IPS DF 6.9 (cell line): ENCODE results near the gene ZNF540.

Experiments used
- DNase-seq: peaks from one replicate; pipeline ENCODE4 v3.0.0-alpha.2; 2013; ENCODE audit warnings: low read depth, low spot score
- H3K27ac ChIP-seq: one replicate; pipeline ENCODE4 v1.5.1; 2013; ENCODE audit warnings: low read length, control low read depth
- H3K27me3 ChIP-seq: 2 replicates; pipeline ENCODE4 v1.6.1; 2013; ENCODE audit warnings: mild to moderate bottlenecking, low read length; ENCODE audit not compliant: control insufficient read depth, insufficient read depth
- H3K36me3 ChIP-seq: 2 replicates; pipeline ENCODE4 v1.6.1; 2013; ENCODE audit warnings: low read length; ENCODE audit not compliant: control insufficient read depth, insufficient read depth
- H3K4me1 ChIP-seq: 2 replicates; pipeline ENCODE4 v1.6.1; 2013; ENCODE audit warnings: low read length; ENCODE audit not compliant: control insufficient read depth, insufficient read depth
- H3K4me3 ChIP-seq: 2 replicates; pipeline ENCODE4 v1.5.1; 2013; ENCODE audit warnings: mild to moderate bottlenecking, low read length
- H3K9me3 ChIP-seq: 2 replicates; pipeline ENCODE4 v1.6.1; 2013; ENCODE audit warnings: low read length, inconsistent platforms; ENCODE audit not compliant: control insufficient read depth, insufficient read depth
- WGBS: extraction: QIAGEN DNeasy Blood & Tissue Kit; methylation state at CpG from one replicate; pipeline ENCODE4 v1.1.7; 2013; ENCODE audit warnings: mixed read lengths, missing lambda C conversion rate; ENCODE audit not compliant: insufficient read length, insufficient coverage; 5-methylcytosine and 5-hydroxymethylcytosine counted together

The ZNF540 gene

GRCh38 chr19:37594304-37594981 lies at the start of gene ZNF540, which contains the start of gene ZNF571:
Gene ZNF540 (plus strand): TSS chr19:37594876. CDS start chr19:37598448, 3,572 bp downstream.
Gene ZNF571 (minus strand): TSS chr19:37594792. CDS start chr19:37586676, 8,116 bp downstream.
- peaks cover 3% of the 10 kb centered on the region; the same call in 1 of the 2 replicates for H3K4me1 ChIP-seq
- no peaks in the 10 kb centered on the region for H3K36me3 ChIP-seq
- WGBS = no CpG with 5 or more reads among the region's 53 CpGs
- no peaks in the 10 kb centered on the region for H3K27me3 ChIP-seq
- DNase-seq = peak; percentile 87
- H3K4me3 ChIP-seq = peak within 1 kb of the TSS; percentile 80; the same call in 1 of the 2 replicates
- no peak within 1 kb of the TSS for H3K27ac ChIP-seq
- no peaks in the 10 kb centered on the region for H3K9me3 ChIP-seq

DNA sequence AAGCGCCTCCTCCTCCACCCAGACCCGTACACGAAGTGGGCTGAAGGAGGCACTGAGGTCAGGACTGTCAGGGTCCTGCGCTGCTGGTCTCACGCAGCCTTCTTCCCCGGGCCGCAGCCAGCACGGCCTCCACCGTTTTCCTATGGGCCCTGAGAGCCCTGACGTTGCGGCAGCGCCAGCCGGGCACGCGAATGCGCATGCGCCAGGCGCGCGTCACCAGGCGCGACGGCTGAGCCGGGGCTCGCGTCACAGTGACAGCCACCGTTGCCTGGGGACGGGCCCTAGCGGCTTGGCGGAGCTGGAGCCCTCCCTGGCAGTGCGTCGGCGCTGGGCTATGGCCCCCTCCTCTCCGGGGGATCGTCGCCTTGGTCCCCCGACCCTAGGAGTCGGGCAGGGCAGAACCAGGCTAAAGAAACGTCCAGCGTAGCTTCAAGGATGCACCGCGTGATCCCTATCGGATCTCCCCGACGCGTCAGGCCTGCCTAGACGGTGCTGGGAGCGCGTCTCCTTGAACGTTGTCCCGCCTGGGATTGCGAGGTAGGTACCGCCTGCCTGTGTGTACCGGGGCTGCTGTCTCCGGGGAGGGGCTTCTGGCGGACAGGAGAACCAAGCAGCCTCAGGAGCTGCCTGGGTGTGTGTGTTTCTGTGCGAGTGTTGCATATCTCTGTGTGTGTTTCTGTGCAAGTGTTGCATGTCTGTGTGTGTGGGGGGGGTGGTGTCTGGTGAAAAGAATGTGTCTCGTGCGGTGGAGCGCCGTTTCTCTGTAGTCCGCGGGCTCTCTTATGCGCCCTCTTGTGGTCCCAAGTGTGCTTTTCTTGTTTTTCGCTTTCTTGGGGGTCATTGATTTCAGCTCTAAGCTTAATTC lies 43.3 kb upstream of the ZNF540 start:
- H3K27me3 ChIP-seq = no peaks in the 10 kb centered on the region
- DNase-seq = peak; percentile 13
- no peaks in the 10 kb centered on the region for H3K4me1 ChIP-seq
- no peaks in the 10 kb centered on the region; the same call in 1 of the 2 replicates for H3K36me3 ChIP-seq
- H3K27ac ChIP-seq = no peak overlapping the region
- H3K4me3 ChIP-seq = no peak overlapping the region
- WGBS = no CpG with 5 or more reads among the region's 65 CpGs
- H3K9me3 ChIP-seq = peaks cover 10% of the 10 kb centered on the region

DNA sequence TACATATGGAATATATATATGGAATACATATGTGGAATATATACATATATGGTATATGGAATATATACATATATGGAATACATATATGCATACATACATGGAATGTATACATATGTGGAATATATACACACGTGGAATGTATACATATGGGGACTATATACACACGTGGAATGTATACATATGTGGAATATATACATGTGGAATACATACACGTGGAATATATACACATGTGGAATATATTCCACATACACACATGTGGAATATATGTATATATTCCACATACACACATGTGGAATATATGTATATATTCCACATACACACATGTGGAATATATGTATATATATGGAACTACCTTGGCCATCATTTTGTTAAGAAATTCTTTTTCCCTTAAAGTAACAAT lies 31.2 kb upstream of the ZNF540 start:
- DNase-seq = no peak
- no peak overlapping the region for H3K27ac ChIP-seq
- H3K36me3 ChIP-seq = peaks cover 2% of the 10 kb centered on the region; the same call in 1 of the 2 replicates
- no CpG with 5 or more reads among the region's 3 CpGs for WGBS
- no peak overlapping the region for H3K4me3 ChIP-seq
- H3K4me1 ChIP-seq = no peaks in the 10 kb centered on the region
- no peaks in the 10 kb centered on the region for H3K27me3 ChIP-seq
- H3K9me3 ChIP-seq = peaks cover 4% of the 10 kb centered on the region; the same call in 1 of the 2 replicates

DNA sequence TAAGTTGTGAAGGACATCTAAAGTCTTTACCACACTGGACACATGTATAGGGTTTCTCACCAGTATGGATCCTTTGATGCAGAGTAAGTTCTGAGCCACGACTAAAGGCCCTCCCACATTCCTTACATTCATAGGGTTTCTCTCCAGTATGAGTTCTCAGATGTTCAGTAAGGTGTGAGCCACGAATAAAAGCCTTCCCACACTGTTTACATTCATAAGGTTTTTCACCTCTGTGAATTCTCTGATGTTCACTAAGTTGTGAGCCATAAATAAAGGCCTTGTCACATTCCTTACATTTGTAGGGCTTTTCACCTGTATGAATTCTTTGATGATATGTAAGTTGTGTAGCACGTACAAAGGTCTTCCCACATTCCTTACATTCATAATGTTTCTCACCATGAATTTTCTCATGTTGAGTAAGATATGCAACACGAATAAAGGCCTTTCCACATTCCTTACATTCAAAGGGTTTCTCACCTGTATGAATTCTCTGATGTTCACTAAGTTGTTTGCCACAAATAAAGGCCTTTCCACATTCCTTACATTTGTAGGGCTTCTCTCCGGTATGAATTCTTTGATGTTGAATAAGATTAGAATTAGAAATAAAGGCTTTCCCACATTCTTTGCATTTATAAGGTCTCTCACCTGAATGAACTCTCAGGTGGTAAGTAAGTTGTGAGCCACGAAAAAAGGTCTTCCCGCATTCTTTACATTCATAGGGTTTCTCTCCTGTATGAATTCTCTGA lies 29.9 kb upstream of the ZNF540 start:
- no peaks in the 10 kb centered on the region for H3K4me1 ChIP-seq
- H3K36me3 ChIP-seq = peaks cover 2% of the 10 kb centered on the region; the same call in 1 of the 2 replicates
- WGBS = no CpG with 5 or more reads among the region's 7 CpGs
- peaks cover 4% of the 10 kb centered on the region; the same call in 1 of the 2 replicates for H3K9me3 ChIP-seq
- H3K27ac ChIP-seq = no peak overlapping the region
- H3K27me3 ChIP-seq = no peaks in the 10 kb centered on the region
- H3K4me3 ChIP-seq = no peak overlapping the region
- DNase-seq = no peak

DNA sequence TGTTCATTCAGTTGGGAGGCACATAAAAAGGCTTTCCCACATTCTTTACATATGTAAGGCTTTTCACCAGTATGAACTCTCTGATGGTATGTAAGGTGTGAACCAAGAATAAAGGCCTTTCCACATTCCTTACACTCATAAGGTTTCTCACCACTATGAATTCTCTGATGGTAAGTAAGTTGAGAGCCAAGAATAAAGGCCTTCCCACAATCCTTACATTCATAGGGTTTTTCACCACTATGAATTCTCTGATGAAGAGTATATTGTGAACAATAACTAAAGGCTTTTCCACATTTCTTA lies 29.4 kb upstream of the ZNF540 start:
- Histone ChIP-seq H3K27me3 (no peaks in the 10 kb centered on the region), H3K4me3 (no peak overlapping the region), H3K9me3 (peaks cover 4% of the 10 kb centered on the region; the same call in 1 of the 2 replicates), H3K27ac (no peak overlapping the region), H3K4me1 (no peaks in the 10 kb centered on the region), H3K36me3 (peaks cover 2% of the 10 kb centered on the region; the same call in 1 of the 2 replicates)
- DNase-seq = no peak

- DNase-seq = no peak
- Histone ChIP-seq H3K9me3 (no peaks in the 10 kb centered on the region; the same call in 1 of the 2 replicates), H3K36me3 (no peaks in the 10 kb centered on the region), H3K4me1 (no peaks in the 10 kb centered on the region), H3K4me3 (no peak overlapping the region), H3K27me3 (no peaks in the 10 kb centered on the region), H3K27ac (no peak overlapping the region)
These were observed 22.5 kb upstream of the ZNF540 start for GRCh38 chr19:37572203-37572602.

GRCh38 chr19:37583340-37583739 lies 11.3 kb upstream of the ZNF540 start:
- H3K27ac ChIP-seq = no peak overlapping the region
- no CpG with 5 or more reads among the region's 2 CpGs for WGBS
- H3K4me1 ChIP-seq = no peaks in the 10 kb centered on the region
- H3K4me3 ChIP-seq = no peak overlapping the region
- no peaks in the 10 kb centered on the region for H3K9me3 ChIP-seq
- H3K27me3 ChIP-seq = no peaks in the 10 kb centered on the region
- H3K36me3 ChIP-seq = 0 out of 2 replicates have a peak, but pooled peaks cover 2% of the 10 kb centered on the region
- no peak for DNase-seq

DNA sequence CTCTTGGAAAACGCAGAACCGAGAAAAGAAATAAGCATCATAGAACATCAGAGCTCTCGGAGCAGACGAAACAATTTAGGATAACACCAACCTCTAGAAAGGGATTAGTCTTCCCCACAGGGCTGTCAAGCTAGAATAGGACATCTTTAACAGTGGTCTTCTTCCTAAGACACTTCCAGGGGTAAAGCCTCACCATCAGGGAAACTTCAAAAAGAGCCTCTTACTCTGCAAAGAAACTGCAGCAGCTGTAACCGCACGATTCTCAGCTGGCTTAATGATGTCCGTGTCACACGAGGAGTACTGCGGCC lies 726 bp upstream of the ZNF540 start:
- Histone ChIP-seq H3K4me3 (peak overlapping the region; percentile 80; the same call in 1 of the 2 replicates), H3K9me3 (no peaks in the 10 kb centered on the region), H3K27me3 (no peaks in the 10 kb centered on the region), H3K27ac (no peak overlapping the region), H3K36me3 (no peaks in the 10 kb centered on the region), H3K4me1 (peaks cover 3% of the 10 kb centered on the region; the same call in 1 of the 2 replicates)
- DNase-seq = no peak
- WGBS = no CpG with 5 or more reads among the region's 9 CpGs

DNA sequence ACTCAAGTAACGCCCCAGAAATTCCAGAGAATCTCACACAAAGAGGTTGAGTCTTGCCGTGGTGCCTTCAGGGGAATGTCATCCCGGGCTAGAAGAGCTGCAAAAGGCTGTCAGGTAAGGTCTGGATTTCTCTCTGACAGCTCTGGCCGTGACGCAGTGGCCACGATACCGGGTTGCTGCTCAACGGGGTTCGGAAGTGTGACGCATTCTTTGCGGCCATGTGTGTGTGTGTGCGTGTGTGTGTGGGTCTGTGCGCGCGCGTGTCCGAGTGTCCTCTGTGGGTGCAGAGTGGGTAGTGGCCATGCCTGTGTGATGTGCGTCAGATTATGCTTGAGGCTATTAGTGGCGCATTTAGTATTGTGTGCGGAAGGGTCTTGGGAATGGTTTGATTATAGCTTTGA lies 306 bp downstream of the ZNF540 start:
- Histone ChIP-seq H3K36me3 (no peaks in the 10 kb centered on the region), H3K27me3 (no peaks in the 10 kb centered on the region), H3K4me3 (peak overlapping the region; percentile 51; the same call in 1 of the 2 replicates), H3K9me3 (no peaks in the 10 kb centered on the region), H3K27ac (no peak overlapping the region), H3K4me1 (peaks cover 3% of the 10 kb centered on the region; the same call in 1 of the 2 replicates)
- no CpG with 5 or more reads among the region's 20 CpGs for WGBS
- DNase-seq = no peak
